T-helper 17 cell (primary cell): Measurements from ENCODE around the gene RFK. TPM values are rescaled to one million over a fixed set of nuclear protein-coding genes. Genes with fewer than 3 reads are reported as not detected.

Experiments used
- ATAC-seq: fragments of 150-1000 bp; cut with Tn5 transposase; 2 replicates; pipeline ENCODE4 v1.10.0; 2021; ENCODE audit warnings: mild to moderate bottlenecking, moderate library complexity
- DNase-seq, 3 donors: peaks; one replicate each; pipeline versions ENCODE4 v3.0.0 to v3.0.0-alpha.2; 2020 to 2021
- H3K9me3 ChIP-seq: one replicate; pipeline ENCODE4 v1.7.0; 2013; ENCODE audit warnings: low read length, mild to moderate bottlenecking; ENCODE audit not compliant: control insufficient read depth, poor library complexity, severe bottlenecking
- H3K27ac Mint-ChIP-seq: one replicate; pipeline ENCODE4 v1.8.0; 2022; ENCODE audit warnings: mild to moderate bottlenecking, moderate library complexity, mixed read lengths
- H3K27me3 Mint-ChIP-seq: one replicate; pipeline ENCODE4 v1.8.0; 2022; ENCODE audit warnings: mixed read lengths
- H3K36me3 Mint-ChIP-seq: one replicate; pipeline ENCODE4 v1.8.0; 2022; ENCODE audit warnings: low read depth, mixed read lengths
- H3K4me1 Mint-ChIP-seq: one replicate; pipeline ENCODE4 v1.8.0; 2022; ENCODE audit warnings: mild to moderate bottlenecking, mixed read lengths
- H3K4me3 Mint-ChIP-seq: one replicate; pipeline ENCODE4 v1.8.0; 2022; ENCODE audit warnings: mild to moderate bottlenecking, moderate library complexity, mixed read lengths
- total RNA-seq, 4 donors: library from RNA in 2 of 4; stranded (reverse) in 2 of 4; gene quantifications; one replicate each; pipeline ENCODE4 v1.2.3 and lab custom pipeline; 2022 to 2026

Gene RFK
- total RNA-seq, 2 donors from 2014 or later = 8.9 to 9.8 TPM

GRCh38 chr9:76355886-76356285 is 38.3 kb downstream of the RFK start:
- Mint-ChIP-seq H3K36me3 (no peaks in the 10 kb centered on the region), H3K27ac (no peak overlapping the region)

GRCh38 chr9:76354221-76354620 is 40.0 kb downstream of the RFK start:
- Mint-ChIP-seq H3K4me1 (no peaks in the 10 kb centered on the region), H3K36me3 (no peaks in the 10 kb centered on the region), H3K4me3 (no peak overlapping the region), H3K27me3 (peaks cover 22% of the 10 kb centered on the region), H3K27ac (no peak overlapping the region)
- H3K9me3 ChIP-seq = no peaks in the 10 kb centered on the region
- DNase-seq (no peak), ATAC-seq (no peak)

More at GRCh38 chr9:76355886-76356285, 38.3 kb downstream of the RFK start:
- peaks cover 18% of the 10 kb centered on the region for H3K27me3 Mint-ChIP-seq
- H3K9me3 ChIP-seq = no peaks in the 10 kb centered on the region
- no peak for ATAC-seq
- H3K4me3 Mint-ChIP-seq = no peak overlapping the region
- DNase-seq = no peak
- no peaks in the 10 kb centered on the region for H3K4me1 Mint-ChIP-seq

- DNase-seq (no peak), ATAC-seq (no peak)
- no peaks in the 10 kb centered on the region for H3K9me3 ChIP-seq
- H3K4me1 Mint-ChIP-seq = no peaks in the 10 kb centered on the region
- H3K27me3 Mint-ChIP-seq = peaks cover 22% of the 10 kb centered on the region
- H3K27ac Mint-ChIP-seq = no peak overlapping the region
- H3K4me3 Mint-ChIP-seq = no peak overlapping the region
- H3K36me3 Mint-ChIP-seq = no peaks in the 10 kb centered on the region
Measured at GRCh38 chr9:76353280-76353679, 40.9 kb downstream of the RFK start.

- peaks cover 22% of the 10 kb centered on the region for H3K27me3 Mint-ChIP-seq
- no peak overlapping the region for H3K4me3 Mint-ChIP-seq
- DNase-seq = no peak
Measured at GRCh38 chr9:76352026-76352620, 42.1 kb downstream of the RFK start.

GRCh38 chr9:76351006-76351405 is 43.2 kb downstream of the RFK start:
- Mint-ChIP-seq H3K36me3 (no peaks in the 10 kb centered on the region), H3K27me3 (peaks cover 18% of the 10 kb centered on the region), H3K4me3 (no peak overlapping the region), H3K27ac (no peak overlapping the region), H3K4me1 (no peaks in the 10 kb centered on the region)
- no peaks in the 10 kb centered on the region for H3K9me3 ChIP-seq
- ATAC-seq (no peak), DNase-seq (no peak)

More at GRCh38 chr9:76352026-76352620, 42.1 kb downstream of the RFK start:
- no peaks in the 10 kb centered on the region for H3K36me3 Mint-ChIP-seq
- ATAC-seq = no peak
- H3K9me3 ChIP-seq = no peaks in the 10 kb centered on the region
- no peak overlapping the region for H3K27ac Mint-ChIP-seq
- no peaks in the 10 kb centered on the region for H3K4me1 Mint-ChIP-seq

- no peaks in the 10 kb centered on the region for H3K4me1 Mint-ChIP-seq
- H3K9me3 ChIP-seq = no peaks in the 10 kb centered on the region
- H3K27ac Mint-ChIP-seq = no peak overlapping the region
- H3K36me3 Mint-ChIP-seq = no peaks in the 10 kb centered on the region
- H3K4me3 Mint-ChIP-seq = no peak overlapping the region
- DNase-seq (no peak), ATAC-seq (no peak)
- peaks cover 14% of the 10 kb centered on the region for H3K27me3 Mint-ChIP-seq
Measured at GRCh38 chr9:76349865-76350264, 44.4 kb downstream of the RFK start.

GRCh38 chr9:76342858-76343257 is 51.4 kb downstream of the RFK start:
- ATAC-seq = no peak
- peaks cover 14% of the 10 kb centered on the region for H3K27me3 Mint-ChIP-seq
- H3K4me1 Mint-ChIP-seq = no peaks in the 10 kb centered on the region
- H3K9me3 ChIP-seq = no peaks in the 10 kb centered on the region
- no peak overlapping the region for H3K4me3 Mint-ChIP-seq
- DNase-seq = no peak
- no peak overlapping the region for H3K27ac Mint-ChIP-seq
- H3K36me3 Mint-ChIP-seq = peaks cover 2% of the 10 kb centered on the region

- ATAC-seq (no peak), DNase-seq (no peak)
- Mint-ChIP-seq H3K27ac (no peak overlapping the region), H3K36me3 (peaks cover 2% of the 10 kb centered on the region), H3K4me3 (no peak overlapping the region), H3K27me3 (peaks cover 14% of the 10 kb centered on the region), H3K4me1 (no peaks in the 10 kb centered on the region)
- H3K9me3 ChIP-seq = no peaks in the 10 kb centered on the region
Measured at GRCh38 chr9:76342201-76342600, 52.0 kb downstream of the RFK start.

- Mint-ChIP-seq H3K36me3 (peaks cover 2% of the 10 kb centered on the region), H3K4me1 (no peaks in the 10 kb centered on the region), H3K27ac (no peak overlapping the region), H3K27me3 (peaks cover 14% of the 10 kb centered on the region), H3K4me3 (no peak overlapping the region)
- no peak for DNase-seq
- no peaks in the 10 kb centered on the region for H3K9me3 ChIP-seq
- ATAC-seq = no peak
Measured at GRCh38 chr9:76341616-76342015, 52.6 kb downstream of the RFK start.

GRCh38 chr9:76338418-76338817 is 55.8 kb downstream of the RFK start:
- H3K9me3 ChIP-seq = no peaks in the 10 kb centered on the region
- no peak for DNase-seq
- H3K27ac Mint-ChIP-seq = no peak overlapping the region
- H3K36me3 Mint-ChIP-seq = peaks cover 2% of the 10 kb centered on the region
- no peak overlapping the region for H3K4me3 Mint-ChIP-seq
- H3K27me3 Mint-ChIP-seq = peaks cover 19% of the 10 kb centered on the region
- ATAC-seq = no peak
- H3K4me1 Mint-ChIP-seq = peaks cover 2% of the 10 kb centered on the region

- ATAC-seq = no peak
- Mint-ChIP-seq H3K4me3 (no peak overlapping the region), H3K36me3 (peaks cover 2% of the 10 kb centered on the region), H3K4me1 (peaks cover 2% of the 10 kb centered on the region), H3K27ac (no peak overlapping the region), H3K27me3 (peaks cover 30% of the 10 kb centered on the region)
- no peak for DNase-seq
- H3K9me3 ChIP-seq = no peaks in the 10 kb centered on the region
Measured at GRCh38 chr9:76336027-76336426, 58.2 kb downstream of the RFK start.

Other genes with a start within 250 kb of the RFK start
- 1 to 10 TPM; 6.4 to 9.0 TPM for gene GCNT1, start 64.8 kb upstream of the RFK start, total RNA-seq